ENCODE results near the gene KRTAP9-2.
"Not testable (repeated sequence)": the region's sequence is repeated elsewhere in the genome, so short reads cannot be mapped to it uniquely, and the experiment has no call there.

The KRTAP9-2 gene

GRCh38 chr17:41226598-41227095 lies at the start of gene KRTAP9-2:
TSS of gene KRTAP9-2 (plus strand) at chr17:41226648. CDS start at chr17:41226655, 7 bp downstream.
- not testable (repeated sequence) for DNase-seq (ENCODE audit: low spot score)

GRCh38 chr17:41176744-41177387 lies 49.6 kb upstream of the KRTAP9-2 start:
- DNase-seq (ENCODE audit: low spot score): no peak

GRCh38 chr17:41177727-41178271 lies 48.6 kb upstream of the KRTAP9-2 start, which contains the start of gene KRTAP4-2:
TSS of gene KRTAP4-2 (minus strand) at chr17:41178221. CDS start at chr17:41178164, 57 bp downstream.
- no peak for DNase-seq (ENCODE audit: low spot score)

- no peak for DNase-seq (ENCODE audit: low spot score)
Measured at GRCh38 chr17:41178341-41178740, 48.1 kb upstream of the KRTAP9-2 start.

GRCh38 chr17:41178843-41179616 lies 47.4 kb upstream of the KRTAP9-2 start:
- no peak for DNase-seq (ENCODE audit: low spot score)

- no peak for DNase-seq (ENCODE audit: low spot score)
Measured at GRCh38 chr17:41184480-41184961, 41.9 kb upstream of the KRTAP9-2 start, which contains the start of gene KRTAP4-1. TSS of gene KRTAP4-1 (minus strand) at chr17:41184911. CDS start at chr17:41184854, 57 bp downstream.

- no peak for DNase-seq (ENCODE audit: low spot score)
Measured at GRCh38 chr17:41185001-41185400, 41.4 kb upstream of the KRTAP9-2 start.

- DNase-seq (ENCODE audit: low spot score): no peak
Measured at GRCh38 chr17:41186872-41187271, 39.6 kb upstream of the KRTAP9-2 start.

- not testable (repeated sequence) for DNase-seq (ENCODE audit: low spot score)
Measured at GRCh38 chr17:41189837-41190318, 36.6 kb upstream of the KRTAP9-2 start, which contains the start of gene KRTAP9-1. TSS of gene KRTAP9-1 (plus strand) at chr17:41189887. CDS start at chr17:41189887, 0 bp downstream.

- DNase-seq (ENCODE audit: low spot score): no peak
Measured at GRCh38 chr17:41190328-41190727, 36.1 kb upstream of the KRTAP9-2 start.

GRCh38 chr17:41196068-41196467 lies 30.4 kb upstream of the KRTAP9-2 start:
- DNase-seq (ENCODE audit: low spot score): no peak

GRCh38 chr17:41199421-41200078 lies 26.9 kb upstream of the KRTAP9-2 start:
- no peak for DNase-seq (ENCODE audit: low spot score)

GRCh38 chr17:41211845-41212466 lies 14.5 kb upstream of the KRTAP9-2 start:
- no peak for DNase-seq (ENCODE audit: low spot score)

GRCh38 chr17:41212524-41213169 lies 13.8 kb upstream of the KRTAP9-2 start:
- DNase-seq (ENCODE audit: low spot score): no peak

GRCh38 chr17:41215681-41216080 lies 10.8 kb upstream of the KRTAP9-2 start:
- DNase-seq (ENCODE audit: low spot score): no peak

- DNase-seq (ENCODE audit: low spot score): no peak
Measured at GRCh38 chr17:41223821-41224220, 2.6 kb upstream of the KRTAP9-2 start.

- DNase-seq (ENCODE audit: low spot score): no peak
Measured at GRCh38 chr17:41226051-41226450, 397 bp upstream of the KRTAP9-2 start.

GRCh38 chr17:41230094-41230493 lies 3.6 kb downstream of the KRTAP9-2 start:
- DNase-seq (ENCODE audit: low spot score): no peak

GRCh38 chr17:41231731-41232130 lies 5.3 kb downstream of the KRTAP9-2 start:
- DNase-seq (ENCODE audit: low spot score): no peak

GRCh38 chr17:41232399-41233105 lies 6.1 kb downstream of the KRTAP9-2 start, which contains the start of gene KRTAP9-3:
TSS of gene KRTAP9-3 (plus strand) at chr17:41232449. CDS start at chr17:41232502, 53 bp downstream.
- DNase-seq (ENCODE audit: low spot score): not testable (repeated sequence)
